Left cardiac atrium (tissue), 4 donors: Measurements from ENCODE around the gene MICALL2. TPM values are rescaled to one million over a fixed set of nuclear protein-coding genes. Genes with fewer than 3 reads are reported as not detected.

Experiments
- ATAC-seq, 2 donors: fragments of 200-7000 bp; cut with Tn5 transposase; one replicate each; pipeline ENCODE4 v1.9.1; 2020; ENCODE audit warnings: mild to moderate bottlenecking in 2 of 2, moderate library complexity in 2 of 2
- DNase-seq: peaks from one replicate; pipeline ENCODE4 v3.0.0-alpha.2; 2020
- intact Hi-C, 2 donors: fragments of 100-400 bp; cut with DNase I; formaldehyde crosslinking; loops; one replicate each; pipeline versions ENCODE4 v1.14.1 to v1.15.1; 2022 to 2023
- total RNA-seq, 2 donors: library from RNA; stranded (reverse); fragmentation: NEBNext Ultra II Directional; extraction: Animal tissue kit (Norgen Biotek cat#: 25700); gene quantifications; one replicate each; pipeline ENCODE4 v1.2.1, GENCODE V29; 2021
- donor health status: DM: no; HTN: yes; CAD: no.
- donor health status: DM: no; HTN: yes; CAD: no; lungs with severe emphysema.
- donor health status: DM: yes; HTN: yes; CAD: no.
- donor health status: Dilated cardiomyopathy.

MICALL2 gene
- total RNA-seq, 2 donors from 2014 or later: 9.9 to 21.8 TPM

DNA sequence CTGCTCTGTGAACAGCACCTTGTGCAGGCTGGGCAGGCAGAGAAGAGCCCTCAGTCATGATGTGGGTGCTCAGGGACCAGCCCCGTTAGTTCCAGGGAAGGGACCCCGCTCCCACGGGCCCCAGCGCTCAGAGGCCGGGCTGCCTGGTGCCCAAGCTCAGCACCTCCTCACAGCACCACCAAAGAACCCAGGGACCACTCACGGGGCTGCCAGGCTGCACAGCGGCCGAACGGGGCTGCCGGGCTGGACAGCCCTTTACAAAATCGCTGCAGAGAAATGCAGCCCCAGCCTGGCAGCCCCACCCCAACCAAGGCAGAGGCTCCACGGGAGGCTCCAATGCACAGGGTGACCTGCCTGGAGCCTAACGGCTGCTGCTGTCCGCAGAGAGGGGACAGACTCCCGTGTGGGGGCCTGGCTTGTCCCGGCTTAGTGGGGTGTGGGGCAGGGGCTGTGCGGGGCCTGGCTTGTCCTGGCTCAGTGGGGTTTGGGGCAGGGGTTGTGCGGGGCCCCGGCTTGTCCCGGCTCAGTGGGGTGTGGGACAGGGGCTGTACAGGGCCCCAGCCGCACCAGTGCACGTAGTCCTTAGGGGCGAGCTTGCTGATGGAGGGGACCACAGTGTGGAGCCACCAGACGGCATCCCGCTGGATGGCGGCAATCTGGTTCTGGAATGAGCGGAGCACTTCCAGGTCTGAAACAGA lies 35.7 kb upstream of the MICALL2 start:
- no peak for DNase-seq
- no peak for ATAC-seq
- intact Hi-C loops: no loop called here

DNA sequence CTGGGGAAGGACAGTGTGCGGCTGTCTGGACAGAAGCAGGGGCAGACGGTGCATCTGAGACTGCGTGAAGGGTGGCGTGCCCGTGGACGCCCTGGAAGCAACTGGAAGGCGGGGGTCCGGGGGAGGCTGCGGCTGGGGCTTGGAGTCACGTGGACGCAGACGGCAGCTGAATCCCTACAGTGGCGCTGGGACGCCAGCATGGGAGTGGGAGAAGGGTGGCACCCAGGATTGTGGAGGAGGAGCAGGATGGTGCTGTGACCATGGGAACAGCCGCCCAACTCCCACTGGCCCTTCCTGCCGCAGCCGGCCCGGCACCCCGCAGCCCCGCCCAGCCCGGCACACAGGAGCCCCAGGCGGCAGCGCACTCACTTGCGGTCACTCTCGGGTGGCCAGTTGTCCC lies 35.2 kb upstream of the MICALL2 start:
- ATAC-seq: no peak
- DNase-seq: no peak
- intact Hi-C loops: no loop called here

DNA sequence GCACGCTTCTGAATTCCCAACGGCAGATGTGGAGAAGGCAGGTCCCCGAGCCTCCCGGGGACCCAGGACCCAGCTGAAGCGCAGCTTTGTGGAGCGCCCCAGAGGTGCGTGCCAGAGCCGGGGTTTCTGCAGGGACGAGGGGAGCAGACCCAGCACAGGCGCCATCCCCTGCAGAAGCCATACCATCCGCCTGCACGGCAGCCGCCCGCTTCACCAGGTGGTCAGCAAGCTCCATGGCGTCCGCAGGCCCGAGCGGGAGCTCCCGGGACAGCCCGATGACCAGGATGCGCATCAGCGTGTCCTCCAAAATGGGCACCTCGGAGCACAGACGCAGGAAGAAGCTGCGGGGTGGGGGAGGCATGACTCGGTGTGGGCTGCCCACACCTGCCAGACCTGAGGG lies 34.3 kb upstream of the MICALL2 start:
- no peak for DNase-seq

DNA sequence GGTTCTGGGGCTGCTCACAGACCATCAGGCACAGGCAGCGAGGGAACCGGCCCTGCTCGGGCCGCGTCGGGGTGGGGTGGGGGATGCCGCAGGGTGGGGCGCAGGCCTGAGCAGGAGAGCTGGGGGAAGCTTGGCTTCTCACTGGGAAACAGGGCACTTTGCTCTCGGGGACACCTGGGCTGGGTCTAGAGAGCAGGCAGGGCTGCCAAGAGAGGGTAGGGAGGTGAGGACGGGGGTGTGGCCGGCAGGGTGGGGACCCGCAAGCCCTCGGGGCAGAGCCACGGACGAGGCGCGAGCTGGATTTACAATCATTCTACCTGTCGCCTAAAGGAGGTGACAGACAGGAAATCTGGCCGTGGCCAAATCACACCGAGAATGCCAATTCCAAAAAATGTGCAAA lies 33.9 kb upstream of the MICALL2 start:
- intact Hi-C loops: no loop called here
- DNase-seq: no peak
- ATAC-seq: no peak

More for the DNA sequence above, 34.3 kb upstream of the MICALL2 start:
- intact Hi-C loops: no loop called here
- no peak for ATAC-seq

DNA sequence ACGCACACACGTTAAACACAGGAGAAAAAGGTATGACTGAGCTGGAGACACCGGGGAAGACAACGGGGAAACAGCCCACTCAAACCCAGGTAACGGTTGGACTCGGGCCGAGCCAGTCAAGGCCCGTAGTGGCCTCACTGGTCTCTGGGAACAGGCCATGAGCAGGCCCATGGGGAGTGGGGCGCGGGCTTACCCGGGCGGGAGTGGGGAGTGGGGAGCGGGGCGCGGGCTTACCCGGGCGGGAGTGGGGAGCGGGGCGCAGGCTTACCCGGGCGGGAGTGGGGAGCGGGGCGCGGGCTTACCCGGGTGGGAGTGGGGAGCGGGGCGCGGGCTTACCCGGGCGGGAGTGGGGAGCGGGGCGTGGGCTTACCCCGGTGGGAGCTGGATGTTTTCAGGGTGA lies 33.4 kb upstream of the MICALL2 start:
- DNase-seq: no peak
- no peak for ATAC-seq
- intact Hi-C loops: no loop called here

DNA sequence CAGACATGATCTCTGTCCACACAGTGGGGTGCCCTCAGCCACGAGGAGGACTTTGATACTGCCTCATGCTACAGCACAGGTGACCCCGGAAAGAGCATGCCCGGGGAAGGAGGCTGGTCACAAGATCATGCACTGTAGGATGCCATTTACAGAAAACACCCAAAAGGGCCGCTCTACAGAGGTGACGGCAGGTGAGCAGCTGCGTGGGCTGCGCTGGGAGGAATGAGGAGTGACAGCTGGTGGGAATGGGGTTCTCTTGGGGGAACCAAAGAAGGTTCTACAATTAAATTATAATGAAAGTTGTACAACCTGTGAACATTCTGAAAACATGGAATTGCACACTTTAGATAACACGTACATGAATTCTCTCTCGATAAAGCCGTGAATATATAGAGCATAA lies 33.0 kb upstream of the MICALL2 start:
- intact Hi-C loops: no loop called here
- DNase-seq (no peak), ATAC-seq (no peak)

DNA sequence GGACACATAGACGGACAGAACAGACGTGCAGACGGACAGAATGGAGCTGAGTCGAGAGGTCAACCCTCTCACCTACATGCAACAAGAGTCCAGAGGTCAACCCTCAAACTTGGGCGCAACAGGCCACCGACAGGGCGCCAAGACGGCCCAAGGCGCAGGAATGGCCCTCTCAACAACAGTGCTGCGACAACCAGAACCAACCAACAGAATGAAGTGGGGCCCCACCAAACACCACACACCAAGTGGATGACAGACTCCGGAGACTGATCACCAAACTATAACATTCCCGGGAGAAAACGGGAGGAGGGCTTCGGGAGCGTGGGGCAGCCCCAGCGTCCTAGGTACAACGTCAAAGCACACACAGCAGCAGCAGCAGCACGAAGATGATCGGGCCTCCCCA lies 31.6 kb upstream of the MICALL2 start:
- no peak for DNase-seq
- no peak for ATAC-seq
- intact Hi-C loops: no loop called here

DNA sequence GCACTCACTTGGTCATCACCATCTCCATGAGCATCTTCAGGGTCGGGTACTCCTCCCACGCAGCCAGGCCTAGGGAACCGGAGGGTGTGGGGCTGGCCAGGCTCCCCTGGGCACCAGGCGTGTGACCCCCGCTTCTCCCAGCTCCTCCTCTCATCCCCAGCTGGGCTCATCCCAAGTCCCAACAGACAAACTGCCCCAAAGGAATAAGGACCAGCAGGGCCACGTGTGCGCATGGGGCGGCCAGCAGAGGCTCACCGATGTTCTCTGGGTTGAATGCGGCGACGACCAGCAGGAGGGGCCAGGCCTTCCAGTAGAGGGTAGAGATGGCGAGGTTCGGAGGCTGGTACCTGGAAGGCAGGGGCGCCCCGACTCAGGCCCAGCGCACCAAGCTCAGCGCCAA lies 30.1 kb upstream of the MICALL2 start:
- no peak for DNase-seq
- intact Hi-C loops: no loop called here
- ATAC-seq: no peak

DNA sequence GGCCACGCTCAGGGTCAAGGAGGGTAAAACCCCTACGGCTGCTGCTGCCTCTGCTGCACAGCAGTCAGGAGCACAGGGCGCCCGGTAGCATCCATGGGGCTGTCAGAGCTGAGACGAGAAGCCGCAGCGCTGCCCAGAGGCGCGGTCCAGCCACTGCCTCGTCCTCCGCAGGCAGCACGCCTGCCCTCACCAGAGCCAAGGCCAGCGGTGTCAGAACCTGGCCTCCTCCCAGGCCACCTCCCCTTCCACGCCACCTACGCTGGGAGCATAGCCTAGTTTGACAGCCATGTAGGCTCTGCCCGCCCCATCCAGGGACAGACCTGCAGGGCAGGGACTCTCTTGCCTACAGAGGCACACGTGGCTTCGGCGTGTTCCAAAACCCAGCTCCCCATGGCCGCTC lies 28.7 kb upstream of the MICALL2 start:
- ATAC-seq (no peak), DNase-seq (no peak)
- intact Hi-C loops: no loop called here

DNA sequence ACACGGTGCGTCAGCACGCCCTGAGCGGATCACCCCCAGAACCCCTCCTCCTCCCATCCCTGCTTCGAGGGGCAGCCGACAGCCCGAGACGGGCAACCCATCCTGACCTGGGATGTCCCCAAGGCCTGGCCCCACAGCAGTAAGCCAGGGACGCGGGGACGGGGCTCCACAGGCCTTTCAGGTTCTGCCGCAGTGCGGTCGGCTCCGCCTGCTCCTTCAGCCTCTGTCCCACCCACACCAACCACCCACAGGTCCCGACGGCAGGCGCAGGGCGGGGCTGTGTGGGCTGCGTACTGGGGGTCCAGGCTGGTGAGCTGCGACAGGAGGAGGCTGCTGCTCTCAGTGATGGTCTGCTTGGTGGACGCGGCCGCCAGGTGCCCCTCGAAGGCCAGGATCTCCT lies 28.2 kb upstream of the MICALL2 start:
- intact Hi-C loops: no loop called here
- no peak for DNase-seq

DNA sequence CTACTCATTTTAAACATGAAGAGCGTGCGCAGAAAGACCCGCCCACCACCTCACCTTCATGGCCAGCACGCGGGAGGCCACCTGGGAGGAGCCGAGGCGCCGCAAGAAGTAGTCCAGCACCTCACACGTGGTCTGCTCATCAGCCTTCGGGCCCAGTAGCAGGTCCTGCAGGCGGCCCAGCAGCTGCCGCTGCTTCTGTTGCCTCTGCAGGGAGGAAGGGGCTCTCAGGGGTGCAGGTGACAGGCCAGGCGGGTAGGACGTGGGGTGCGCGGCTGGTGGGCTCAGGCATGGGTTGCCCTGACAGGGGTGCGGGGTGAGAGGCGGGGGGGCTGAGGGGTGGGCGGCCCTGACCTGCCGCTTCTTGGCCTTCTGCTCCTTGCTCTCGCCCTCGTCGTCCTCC lies 27.3 kb upstream of the MICALL2 start:
- no peak for DNase-seq
- ATAC-seq: no peak
- intact Hi-C loops: no loop called here

More for the DNA sequence above, 28.2 kb upstream of the MICALL2 start:
- ATAC-seq: no peak

DNA sequence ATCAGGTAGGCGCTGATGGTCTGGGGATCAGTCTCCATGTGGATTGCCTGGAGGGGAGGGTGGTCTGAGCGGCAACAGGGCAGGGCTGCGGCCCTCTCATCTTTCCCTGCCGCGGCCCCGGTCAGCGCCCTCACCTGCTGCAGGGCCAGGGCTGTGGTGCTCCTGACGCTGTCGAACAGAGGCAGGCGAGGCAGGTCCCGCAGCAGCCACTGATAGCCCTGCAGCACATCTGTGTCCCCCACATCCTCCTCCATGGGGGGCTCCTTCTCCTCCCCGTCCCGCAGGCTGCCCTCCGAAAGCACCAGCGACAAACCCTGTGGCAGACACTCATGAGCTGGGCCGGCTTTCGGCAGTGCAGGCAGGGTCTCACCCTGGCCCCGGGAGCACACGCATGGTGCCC lies 25.9 kb upstream of the MICALL2 start:
- intact Hi-C loops: no loop called here
- DNase-seq (no peak), ATAC-seq (no peak)

DNA sequence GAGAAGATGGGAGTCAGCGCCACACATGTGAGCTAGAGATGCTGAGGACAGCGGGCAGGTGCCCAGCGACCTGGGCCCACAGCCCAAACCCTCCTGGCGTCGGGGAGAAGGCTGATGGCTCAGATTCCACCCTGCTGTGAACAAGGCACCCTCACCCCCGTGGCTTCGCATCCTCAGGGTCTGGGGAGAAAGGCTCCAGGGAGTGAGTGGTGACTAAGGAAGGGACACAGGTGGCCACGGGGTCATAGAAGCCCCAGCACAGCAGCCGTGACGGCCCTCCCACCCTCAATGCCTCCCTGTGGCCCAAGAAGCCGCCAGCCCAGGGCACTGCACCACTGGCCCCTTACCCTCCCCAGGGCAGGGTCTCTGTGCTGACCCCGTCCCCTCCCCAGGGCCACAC lies 25.3 kb upstream of the MICALL2 start:
- DNase-seq: no peak
- intact Hi-C loops: no loop called here
- no peak for ATAC-seq

DNA sequence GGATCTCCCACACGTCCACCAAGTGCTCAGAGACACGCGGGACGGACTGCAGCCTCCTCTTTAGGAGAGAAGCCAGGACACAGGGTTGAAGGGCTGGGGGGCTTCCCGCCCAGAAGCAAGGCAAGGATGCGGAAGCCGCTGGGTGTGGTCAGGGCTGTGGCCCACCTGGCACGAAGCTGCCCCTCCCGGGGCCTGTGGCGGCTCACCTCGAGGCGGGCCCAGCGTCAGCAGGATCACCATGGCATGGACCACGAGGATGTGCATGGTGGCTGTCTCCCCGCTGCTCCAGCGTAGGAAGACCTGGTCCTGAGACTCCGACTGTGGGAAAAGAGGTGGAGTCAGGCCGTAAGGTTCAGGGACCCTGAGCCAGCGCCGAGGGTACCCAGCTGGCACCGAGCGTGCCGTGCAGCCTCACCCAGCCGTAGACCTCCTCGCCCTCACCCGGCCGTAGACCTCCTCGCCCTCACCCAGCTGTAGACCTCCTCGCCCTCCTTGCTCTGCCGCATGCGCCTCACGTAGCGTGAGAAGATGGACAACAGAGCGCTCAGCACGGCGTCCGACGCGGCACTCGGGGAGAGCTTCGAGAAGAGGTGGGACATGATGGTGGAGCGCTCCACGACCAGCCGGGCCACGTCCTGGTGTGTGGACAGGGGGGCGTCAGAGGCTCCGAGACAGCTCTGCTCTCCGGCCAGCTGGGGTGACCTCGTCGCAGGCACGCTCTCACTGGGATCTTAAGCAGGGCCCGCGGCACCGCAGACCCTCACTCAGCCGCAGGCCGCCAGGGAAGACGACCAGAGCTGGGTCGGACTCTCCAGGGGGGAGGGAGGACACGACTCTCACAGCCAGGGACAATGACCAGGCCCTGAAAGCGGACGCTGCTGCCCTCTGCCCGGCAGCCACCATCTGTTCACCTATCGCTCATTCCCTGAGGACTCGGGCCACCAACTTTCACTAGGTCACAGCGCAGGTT lies 24.6 kb upstream of the MICALL2 start:
- DNase-seq: no peak
- intact Hi-C loops: no loop called here
- no peak for ATAC-seq

DNA sequence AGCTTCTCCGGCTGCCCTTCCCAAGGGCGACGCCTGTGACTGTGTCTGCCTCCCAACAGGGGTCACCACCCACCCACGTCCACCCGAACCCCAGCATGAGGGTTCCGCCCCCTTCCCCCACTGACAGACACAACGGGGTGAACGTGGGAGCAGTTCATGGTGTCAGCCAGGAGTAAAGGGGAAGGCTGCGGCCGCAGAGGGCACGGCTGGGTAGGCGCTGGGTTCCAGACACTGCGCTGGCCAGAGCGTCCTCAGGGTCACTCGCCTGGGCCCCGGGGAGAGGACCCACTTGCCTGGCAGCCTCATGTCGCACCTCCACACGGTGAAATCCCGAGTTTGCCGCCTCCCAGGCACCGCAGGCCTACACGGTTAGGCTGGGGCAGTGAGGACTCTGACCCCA lies 23.8 kb upstream of the MICALL2 start:
- DNase-seq (no peak), ATAC-seq (no peak)
- intact Hi-C loops: no loop called here

DNA sequence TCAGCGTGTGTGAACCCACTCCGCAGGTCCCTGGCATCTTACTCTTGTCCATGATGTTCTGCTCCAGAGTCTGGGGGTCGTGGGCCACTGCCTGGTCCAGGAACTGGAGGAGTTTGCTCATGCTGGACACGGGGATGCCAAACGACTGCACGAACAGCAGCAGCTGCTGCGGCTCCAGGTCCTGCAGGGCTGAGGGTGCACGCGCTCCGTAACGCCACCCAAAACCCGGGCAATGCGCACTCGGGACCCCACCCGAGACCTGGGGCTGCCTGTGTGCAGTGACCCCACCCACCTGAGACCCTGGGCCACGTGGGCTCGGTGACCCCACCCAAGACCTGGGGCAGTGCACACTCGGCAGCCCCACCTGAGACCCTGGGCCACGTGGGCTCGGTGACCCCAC lies 22.0 kb upstream of the MICALL2 start:
- intact Hi-C loops: no loop called here
- DNase-seq (no peak), ATAC-seq (no peak)

DNA sequence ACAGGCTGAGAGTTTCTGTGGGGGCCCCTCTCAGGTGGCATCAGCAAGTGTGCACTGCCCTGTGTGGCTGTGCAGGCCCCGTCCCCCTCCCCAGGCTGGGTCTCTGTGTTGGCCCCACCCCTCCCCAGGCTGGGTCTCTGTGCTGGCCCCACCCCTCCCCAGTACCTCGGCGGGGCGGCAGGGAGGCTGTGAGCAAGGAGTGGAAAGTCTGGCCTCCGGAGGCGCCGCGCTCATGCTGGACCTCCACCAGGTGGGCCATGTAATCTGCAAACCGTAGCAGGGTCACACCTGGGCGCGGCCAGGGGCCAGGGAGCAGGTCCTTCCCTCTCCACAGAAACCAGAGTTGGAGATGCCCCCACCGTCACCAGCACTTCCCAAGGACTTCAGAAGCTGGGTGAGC lies 21.4 kb upstream of the MICALL2 start:
- intact Hi-C loops: no loop called here
- ATAC-seq (no peak), DNase-seq (no peak)

DNA sequence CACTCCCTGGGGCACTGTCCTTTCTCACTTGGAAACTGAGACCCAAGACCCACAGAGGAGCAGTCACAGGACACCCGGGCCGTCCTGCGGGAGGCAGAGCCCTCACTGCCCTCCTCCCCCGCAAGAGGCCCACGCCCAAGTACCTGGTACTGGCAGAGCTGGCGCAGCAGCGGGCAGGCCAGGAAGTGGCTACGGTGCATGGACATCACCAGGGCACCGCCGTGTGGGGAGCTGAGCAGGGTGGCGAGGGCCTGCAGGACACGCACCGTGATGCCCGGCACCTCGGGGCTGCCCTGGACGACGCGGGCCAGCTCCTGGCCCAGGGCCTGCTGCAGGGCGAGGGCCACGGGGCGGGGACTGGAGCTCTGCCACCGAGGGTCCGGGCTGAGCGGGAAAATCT lies 20.0 kb upstream of the MICALL2 start:
- ATAC-seq (no peak), DNase-seq (no peak)
- intact Hi-C loops: no loop called here

DNA sequence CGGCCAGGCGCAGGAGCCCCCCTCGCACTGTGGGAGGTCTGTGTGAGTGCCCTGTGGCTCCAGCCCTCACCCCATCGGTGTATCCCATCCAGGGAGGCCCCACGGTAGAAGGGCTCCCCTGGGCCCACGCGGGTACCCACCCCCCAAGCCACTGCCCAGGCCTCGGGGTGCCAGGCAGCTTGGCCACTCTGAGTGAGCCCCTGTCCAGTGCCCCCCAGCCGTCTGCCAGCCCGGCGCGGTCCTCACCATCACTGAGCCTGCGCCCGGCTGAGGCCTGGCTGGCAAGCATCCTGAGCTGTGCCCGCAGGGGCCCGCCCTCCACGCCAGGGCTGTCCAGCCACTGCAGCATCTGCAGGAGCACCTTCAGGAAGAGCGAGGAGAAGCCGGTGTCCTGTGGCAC lies 19.2 kb upstream of the MICALL2 start:
- DNase-seq (no peak), ATAC-seq (no peak)
- intact Hi-C loops: no loop called here

DNA sequence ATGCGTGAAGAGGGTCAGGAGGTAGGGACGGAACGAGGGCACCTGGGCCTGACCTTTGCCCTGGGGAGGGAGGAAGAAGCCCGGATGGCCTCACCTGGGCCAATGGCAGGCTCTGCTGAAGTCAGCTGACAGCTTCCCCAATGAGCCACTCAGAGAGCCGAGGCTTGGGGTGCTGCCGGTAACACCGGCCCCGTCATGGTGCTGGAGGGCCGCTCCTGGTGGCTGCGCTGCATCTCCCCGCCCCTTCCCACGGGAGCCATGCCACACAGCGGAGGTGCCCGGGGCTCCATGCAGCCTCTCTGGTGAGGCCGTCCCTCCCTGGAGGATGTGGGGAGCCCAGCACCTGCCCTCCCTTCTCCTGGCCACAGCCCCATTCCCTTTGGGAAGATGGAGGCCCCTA lies 17.6 kb upstream of the MICALL2 start:
- DNase-seq: no peak
- no peak for ATAC-seq
- intact Hi-C loops: no loop called here

DNA sequence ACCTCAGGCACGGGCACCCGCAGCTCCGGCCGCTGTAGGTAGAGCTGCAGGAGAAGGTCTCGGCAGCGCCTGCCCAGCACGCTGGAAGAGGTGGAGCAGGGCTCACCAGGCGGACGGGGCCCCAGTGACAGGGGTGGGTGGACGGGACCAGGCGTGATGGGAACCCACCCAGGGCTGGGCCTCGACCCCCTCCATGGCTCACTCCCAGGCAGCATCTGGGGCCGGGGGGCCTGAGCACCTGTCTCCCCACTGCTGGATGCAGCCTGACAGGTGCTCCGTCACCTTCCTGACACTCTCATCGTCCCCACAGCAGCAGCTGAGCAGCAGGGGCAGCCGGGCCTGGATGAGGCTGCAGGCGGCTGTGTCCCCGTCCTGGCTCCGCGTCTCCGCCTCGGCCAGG lies 16.7 kb upstream of the MICALL2 start:
- ATAC-seq: no peak
- DNase-seq: no peak
- intact Hi-C loops: loop anchor here in 1 of 2 donors (2.0 kb wide), 2 partner anchors 49 to 251 kb away; no protein-coding TSS in a partner anchor
